Activated CD4-positive, alpha-beta T cell treated with anti-CD3 and anti-CD28 coated beads for 36 hours (primary cell): ENCODE results near the gene MUC20. TPM values are rescaled to one million over a fixed set of nuclear protein-coding genes. Genes with fewer than 3 reads are reported as not detected.
"Not testable (repeated sequence)": the region's sequence is repeated elsewhere in the genome, so short reads cannot be mapped to it uniquely, and the experiment has no call there.

Source experiments
- ATAC-seq: fragments of 200-7000 bp; cut with Tn5 transposase; one replicate; pipeline ENCODE4 v1.10.0; 2021; ENCODE audit warnings: mild to moderate bottlenecking, moderate library complexity
- CTCF ChIA-PET: fragments of 350-600 bp; sonication (Branson Sonifier 250); formaldehyde crosslinking; loops from one replicate; lab custom pipeline; 2021; ENCODE audit warnings: antibody characterized with exemption; lab: Charles Lee
- POLR2A ChIA-PET: fragments of 350-600 bp; sonication (Branson Sonifier 250); formaldehyde crosslinking; loops from one replicate; lab custom pipeline; 2021; ENCODE audit warnings: antibody characterized with exemption, inconsistent platforms; lab: Charles Lee
- DNase-seq: peaks from one replicate; pipeline ENCODE4 v3.0.0-alpha.2; 2020
- H3K27ac Mint-ChIP-seq: one replicate; pipeline ENCODE4 v1.8.0; 2021; ENCODE audit warnings: mixed read lengths
- H3K27me3 Mint-ChIP-seq: one replicate; pipeline ENCODE4 v1.8.0; 2021; ENCODE audit warnings: mixed read lengths
- H3K36me3 Mint-ChIP-seq: one replicate; pipeline ENCODE4 v1.8.0; 2021; ENCODE audit warnings: low read depth, mixed read lengths
- H3K4me1 Mint-ChIP-seq: one replicate; pipeline ENCODE4 v1.8.0; 2021; ENCODE audit warnings: mixed read lengths
- H3K4me3 Mint-ChIP-seq: one replicate; pipeline ENCODE4 v1.8.0; 2021; ENCODE audit warnings: mild to moderate bottlenecking, moderate library complexity, mixed read lengths
- H3K9me3 Mint-ChIP-seq: one replicate; pipeline ENCODE4 v1.8.0; 2021; ENCODE audit warnings: low read depth, mixed read lengths
- intact Hi-C, 2 experiments: fragments of 100-400 bp; cut with DNase I in 1 of 2; cut with micrococcal nuclease in 1 of 2; formaldehyde crosslinking; loops; one replicate each; pipeline versions ENCODE4 v1.14.2 to v1.15.1; 2022 to 2024; cut with DNase I, micrococcal nuclease
- total RNA-seq, 2 experiments: library from RNA; stranded (reverse); gene quantifications; one replicate each; pipeline ENCODE4 v1.2.3, GENCODE V29; 2021

MUC20 gene
- total RNA-seq, 2 experiments from 2014 or later = 0.30 to 0.54 TPM

GRCh38 chr3:195705081-195705991, 15.4 kb upstream of the MUC20 start:
- DNase-seq (no peak), ATAC-seq (no peak)
- Mint-ChIP-seq H3K27ac (no peak overlapping the region), H3K9me3 (no peaks in the 10 kb centered on the region), H3K36me3 (peaks cover 7% of the 10 kb centered on the region), H3K27me3 (no peaks in the 10 kb centered on the region), H3K4me3 (no peak overlapping the region), H3K4me1 (no peaks in the 10 kb centered on the region)
- ChIA-PET CTCF (interaction anchor here (1.0 to 2.0 kb wide), 2 partner anchors 11 to 33 kb away, joined by 4 to 8 read pairs; no protein-coding TSS in a partner anchor), POLR2A (interaction anchor here (0.6 kb wide), 1 partner anchor 13 kb away, joined by 3 read pairs; no protein-coding TSS in a partner anchor)
- intact Hi-C loops = no loop called here

GRCh38 chr3:195708061-195708460, 12.7 kb upstream of the MUC20 start:
- Mint-ChIP-seq H3K4me3 (no peak overlapping the region), H3K4me1 (no peaks in the 10 kb centered on the region), H3K36me3 (peaks cover 11% of the 10 kb centered on the region), H3K27ac (no peak overlapping the region), H3K9me3 (no peaks in the 10 kb centered on the region), H3K27me3 (no peaks in the 10 kb centered on the region)
- intact Hi-C loops = no loop called here
- ChIA-PET CTCF (interaction anchor here (0.7 to 1.0 kb wide), 2 partner anchors 154 to 365 kb away, joined by 3 to 4 read pairs; no protein-coding TSS in a partner anchor), POLR2A (no interaction called here)
- no peak for DNase-seq
- ATAC-seq = no peak

DNA sequence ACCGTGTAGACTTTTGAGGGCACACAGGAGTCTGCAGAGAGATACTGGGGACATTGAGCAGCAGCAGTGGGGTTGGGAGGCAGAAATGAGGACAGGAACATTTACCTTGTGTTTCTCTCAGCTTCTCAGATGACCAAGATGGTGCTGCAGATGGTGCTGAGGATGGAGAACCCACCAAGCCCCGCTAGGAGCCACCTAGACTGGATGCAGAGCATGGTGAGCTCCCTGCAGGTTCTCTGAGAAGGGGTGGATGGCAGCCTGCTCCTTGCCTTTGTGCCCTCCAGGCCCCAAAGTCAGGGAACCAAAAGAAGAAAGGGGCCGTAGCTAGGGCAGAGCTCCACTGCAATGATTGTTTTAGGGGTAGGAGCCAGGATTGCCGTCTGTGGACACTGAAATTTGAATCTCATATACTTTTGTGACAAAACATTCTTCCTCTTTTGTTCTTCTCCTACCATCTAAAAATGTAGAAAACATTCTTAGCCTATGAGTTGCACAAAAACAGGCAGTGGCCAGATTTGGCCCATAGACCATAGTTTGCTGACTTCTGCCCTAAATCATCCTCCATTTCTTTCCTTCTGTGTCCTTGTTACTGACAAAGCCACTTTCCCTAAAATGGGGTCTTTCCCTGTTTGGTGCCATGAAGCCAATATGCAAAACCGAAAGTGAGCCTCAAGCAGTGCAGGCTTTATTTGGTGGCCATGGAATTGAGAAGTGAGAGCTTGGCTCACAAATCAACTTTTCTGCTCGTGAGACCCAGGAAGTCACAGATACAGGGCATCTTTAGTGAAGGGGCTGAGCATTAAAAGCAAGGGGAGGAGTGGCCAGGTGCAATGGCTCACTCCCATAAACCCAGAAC, 11.9 kb upstream of the MUC20 start:
- no peak overlapping the region for H3K27ac Mint-ChIP-seq
- CTCF ChIA-PET = interaction anchor here (0.7 to 1.0 kb wide), 3 partner anchors 9 to 364 kb away, joined by 3 to 4 read pairs (median 3); no protein-coding TSS in a partner anchor

GRCh38 chr3:195709676-195710085, 11.1 kb upstream of the MUC20 start:
- Mint-ChIP-seq H3K9me3 (no peaks in the 10 kb centered on the region), H3K27me3 (no peaks in the 10 kb centered on the region), H3K36me3 (peaks cover 11% of the 10 kb centered on the region), H3K4me1 (no peaks in the 10 kb centered on the region), H3K27ac (no peak overlapping the region), H3K4me3 (no peak overlapping the region)
- ChIA-PET CTCF (no interaction called here), POLR2A (no interaction called here)
- DNase-seq = no peak
- no peak for ATAC-seq
- intact Hi-C loops = loop anchor here in 1 of 2 experiments (5.0 kb wide), 1 partner anchor 143 kb away; no protein-coding TSS in a partner anchor

More for the DNA sequence above, 11.9 kb upstream of the MUC20 start:
- Mint-ChIP-seq H3K9me3 (no peaks in the 10 kb centered on the region), H3K27me3 (no peaks in the 10 kb centered on the region), H3K36me3 (peaks cover 11% of the 10 kb centered on the region), H3K4me3 (no peak overlapping the region), H3K4me1 (no peaks in the 10 kb centered on the region)
- DNase-seq (no peak), ATAC-seq (no peak)
- intact Hi-C loops = no loop called here
- POLR2A ChIA-PET = no interaction called here

DNA sequence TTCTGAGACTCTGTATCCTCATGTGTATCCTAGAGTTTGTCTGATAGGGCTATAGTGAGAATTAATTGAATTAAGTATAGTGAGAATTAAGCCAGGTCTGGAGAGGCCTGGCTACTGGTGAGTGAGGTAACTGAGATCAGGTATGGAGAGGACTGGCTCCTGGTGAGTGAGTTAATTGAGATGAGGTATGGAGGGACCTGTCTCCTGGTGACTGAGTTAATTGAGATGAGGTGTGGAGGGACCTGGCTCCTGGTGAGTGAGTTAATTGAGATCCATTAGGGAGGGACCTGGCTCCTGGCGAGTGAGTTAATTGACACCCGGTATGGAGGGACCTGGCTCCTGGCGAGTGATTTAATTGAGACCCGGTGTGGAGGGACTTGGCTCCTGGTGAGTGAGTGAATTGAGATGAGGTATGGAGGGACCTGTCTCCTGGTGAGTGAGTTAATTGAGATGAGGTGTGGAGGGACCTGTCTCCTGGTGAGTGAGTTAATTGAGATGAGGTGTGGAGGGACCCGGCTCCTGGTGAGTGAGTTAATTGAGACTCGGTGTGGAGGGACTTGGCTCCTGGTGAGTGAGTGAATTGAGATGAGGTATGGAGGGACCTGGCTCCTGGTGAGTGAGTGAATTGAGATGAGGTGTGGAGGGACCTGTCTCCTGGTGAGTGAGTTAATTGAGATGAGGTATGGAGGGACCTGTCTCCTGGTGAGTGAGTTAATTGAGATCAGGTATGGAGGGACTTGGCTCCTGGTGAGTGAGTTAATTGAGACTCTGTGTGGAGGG, 10.5 kb upstream of the MUC20 start:
- H3K4me1 Mint-ChIP-seq, H3K4me3 Mint-ChIP-seq, DNase-seq, ATAC-seq, H3K27me3 Mint-ChIP-seq, CTCF ChIA-PET, H3K27ac Mint-ChIP-seq, H3K9me3 Mint-ChIP-seq, POLR2A ChIA-PET: not testable (repeated sequence)
- H3K36me3 Mint-ChIP-seq = peaks cover 16% of the 10 kb centered on the region
- intact Hi-C loops = loop anchor here in 1 of 2 experiments (5.0 kb wide), 1 partner anchor 142 kb away; no protein-coding TSS in a partner anchor

GRCh38 chr3:195711091-195711812, 9.5 kb upstream of the MUC20 start:
- H3K27me3 Mint-ChIP-seq, H3K9me3 Mint-ChIP-seq, POLR2A ChIA-PET, DNase-seq, H3K4me3 Mint-ChIP-seq, ATAC-seq, H3K27ac Mint-ChIP-seq, CTCF ChIA-PET, H3K4me1 Mint-ChIP-seq: not testable (repeated sequence)
- peaks cover 16% of the 10 kb centered on the region for H3K36me3 Mint-ChIP-seq
- intact Hi-C loops = loop anchor here in 1 of 2 experiments (5.0 kb wide), 1 partner anchor 141 kb away; no protein-coding TSS in a partner anchor

GRCh38 chr3:195711813-195712534, 8.8 kb upstream of the MUC20 start:
- Mint-ChIP-seq H3K36me3 (peaks cover 16% of the 10 kb centered on the region), H3K27me3 (no peaks in the 10 kb centered on the region), H3K4me1 (peaks cover 6% of the 10 kb centered on the region), H3K4me3 (no peak overlapping the region), H3K27ac (no peak overlapping the region), H3K9me3 (no peaks in the 10 kb centered on the region)
- ChIA-PET POLR2A (no interaction called here), CTCF (no interaction called here)
- peak; percentile 11 for DNase-seq
- ATAC-seq = peak; percentile 38
- intact Hi-C loops = loop anchor here in 1 of 2 experiments (5.0 kb wide), 1 partner anchor 140 kb away; no protein-coding TSS in a partner anchor

GRCh38 chr3:195712535-195712910, 8.3 kb upstream of the MUC20 start:
- H3K4me3 Mint-ChIP-seq, ATAC-seq, H3K9me3 Mint-ChIP-seq, H3K4me1 Mint-ChIP-seq, DNase-seq, POLR2A ChIA-PET, H3K27me3 Mint-ChIP-seq, CTCF ChIA-PET, H3K27ac Mint-ChIP-seq: not testable (repeated sequence)
- intact Hi-C loops = loop anchor here in 1 of 2 experiments (5.0 kb wide), 1 partner anchor 140 kb away; no protein-coding TSS in a partner anchor
- peaks cover 16% of the 10 kb centered on the region for H3K36me3 Mint-ChIP-seq

DNA sequence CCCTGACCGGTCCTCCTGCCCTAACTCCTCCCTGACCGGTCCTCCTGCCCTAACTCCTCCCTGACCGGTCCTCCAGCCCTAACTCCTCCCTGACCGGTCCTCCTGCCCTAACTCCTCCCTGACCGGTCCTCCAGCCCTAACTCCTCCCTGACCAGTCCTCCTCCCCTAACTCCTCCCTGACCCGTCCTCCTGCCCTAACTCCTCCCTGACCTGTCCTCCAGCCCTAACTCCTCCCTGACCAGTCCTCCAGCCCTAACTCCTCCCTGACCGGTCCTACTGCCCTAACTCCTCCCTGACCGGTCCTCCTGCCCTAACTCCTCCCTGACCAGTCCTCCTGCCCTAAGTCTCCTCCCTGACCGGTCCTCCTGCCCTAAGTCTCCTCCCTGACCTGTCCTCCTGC, 7.6 kb upstream of the MUC20 start:
- ATAC-seq, H3K27ac Mint-ChIP-seq, H3K27me3 Mint-ChIP-seq, POLR2A ChIA-PET, H3K9me3 Mint-ChIP-seq, CTCF ChIA-PET, DNase-seq, H3K4me3 Mint-ChIP-seq, H3K4me1 Mint-ChIP-seq: not testable (repeated sequence)
- H3K36me3 Mint-ChIP-seq = peaks cover 16% of the 10 kb centered on the region
- intact Hi-C loops = loop anchor here in 1 of 2 experiments (5.0 kb wide), 1 partner anchor 139 kb away; no protein-coding TSS in a partner anchor
